K562 (cell line): ENCODE results near the gene HPS1. TPM values are rescaled to one million over a fixed set of nuclear protein-coding genes. Genes with fewer than 3 reads are reported as not detected.

Experiments used
- ATF6 ChIP-seq: sonication (generic); formaldehyde crosslinking; IDR thresholded peaks from 2 replicates; pipeline ENCODE4 v1.4.0; 2020; ENCODE audit warnings: mild to moderate bottlenecking, missing genetic modification reagents
- KAT8 ChIP-seq: fragments of 450-650 bp; IDR thresholded peaks from 2 replicates; pipeline ENCODE4 v1.6.1; 2016; ENCODE audit warnings: low read depth, mild to moderate bottlenecking
- MITF ChIP-seq: IDR thresholded peaks from 2 replicates; pipeline ENCODE4 v1.6.1; 2014; ENCODE audit warnings: antibody characterized with exemption
- MYC ChIP-seq, 2 experiments: fragments of 250-450 bp in 1 of 2; sonication (Bioruptor Pico) in 1 of 2; IDR thresholded peaks; 2 replicates each; pipeline versions ENCODE4 v1.5.1 to v1.6.1; 2012 to 2021; ENCODE audit warnings: low read depth in 2 of 2, borderline replicate concordance in 1 of 2, improper control_type of control experiment in 1 of 2, low read length in 1 of 2, mild to moderate bottlenecking in 1 of 2, moderate library complexity in 1 of 2
- NKRF ChIP-seq: fragments of 450-650 bp; IDR thresholded peaks from 2 replicates; pipeline ENCODE4 v1.6.1; 2016; ENCODE audit warnings: borderline replicate concordance
- POLR2AphosphoS5 ChIP-seq: IDR thresholded peaks from 2 replicates; pipeline ENCODE4 v1.6.1; 2011; ENCODE audit warnings: mild to moderate bottlenecking, low read depth, low read length, moderate library complexity; ENCODE audit not compliant: control insufficient read depth, insufficient read depth
- polyA plus RNA-seq, 8 experiments: library from polyadenylated mRNA; depleted of rRNA in 4 of 8; stranded (reverse) in 5 of 8; unstranded in 3 of 8; fragments of >200 nt; fragmentation: Nextera tagmentation in 2 of 8; fragmentation: Illumina TruSeq in 1 of 8; extraction: Ambion mirVana in 2 of 8; extraction: Trizol in 1 of 8; gene quantifications; 2 replicates each; pipeline versions ENCODE4 v1.2.1 to v1.2.3, GENCODE V29; 2011 to 2014; ENCODE audit warnings: inconsistent platforms in 1 of 8, missing spikeins in 1 of 8
- total RNA-seq, 7 experiments: library from RNA; depleted of rRNA in 6 of 7; stranded (reverse); fragments of >200 nt in 6 of 7; fragmentation: Illumina TruSeq in 2 of 7; extraction: Trizol in 2 of 7; gene quantifications; 2 replicates each; pipeline versions ENCODE4 v1.2.1 to v1.2.3, GENCODE V29; 2011 to 2021; ENCODE audit warnings: low replicate concordance in 1 of 7

The HPS1 gene
- total and polyA plus RNA-seq, 9 of the 15 experiments (the other 6 are each of a cell fraction or from before 2014, with no cell fraction given): 18.1 to 43.6 (median 26.3) TPM

- TF ChIP-seq MITF: no peak
- TF ChIP-seq ATF6 (CRISPR knock-in tag): no peak
- TF ChIP-seq KAT8: no peak
- no peak for TF ChIP-seq MYC (IDR thresholded peaks at IDR 0.05; ENCODE audit: low read depth, low read length)
- TF ChIP-seq MYC (CRISPR knock-in tag; IDR thresholded peaks at IDR 0.05; ENCODE audit: borderline replicate concordance, low read depth): no peak
- TF ChIP-seq POLR2AphosphoS5: no peak
- TF ChIP-seq NKRF: no peak
These were observed 76.9 kb downstream of the HPS1 start (continued) for GRCh38 chr10:98369801-98370200.
